ENCODE measurements around the gene C7.

DNA sequence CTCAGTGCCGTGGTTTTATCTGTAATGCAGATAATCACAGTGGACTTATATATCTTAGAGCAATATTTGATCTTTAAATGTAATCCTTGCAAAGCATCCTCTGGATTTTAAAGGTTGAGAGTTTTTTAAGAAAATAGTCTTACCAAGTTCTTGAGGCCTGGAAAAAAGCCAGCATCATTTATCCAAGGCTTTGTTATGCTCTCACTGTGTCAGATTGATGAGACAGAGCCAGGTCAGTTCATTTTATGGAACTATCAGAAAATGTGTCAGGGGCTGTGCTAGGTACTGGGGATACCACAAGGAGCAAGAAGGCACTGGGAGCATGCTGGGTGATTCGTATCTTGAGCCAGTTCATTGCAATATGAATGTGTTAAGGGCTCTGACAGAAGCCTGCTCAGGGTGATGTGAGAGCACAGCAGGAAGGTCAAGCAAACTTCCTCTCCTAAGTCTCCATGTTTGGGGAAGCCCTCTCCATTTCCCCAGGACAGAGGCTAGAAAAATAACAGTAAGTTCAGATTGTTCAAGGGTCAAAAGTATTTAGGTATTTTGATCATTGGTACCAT is 19.7 kb downstream of the C7 start:
- TF ChIP-seq SIX5 (IDR thresholded peaks at IDR 0.05; ENCODE audit: low read depth, low read length, severe bottlenecking) (no peak), POLR2AphosphoS5 (IDR thresholded peaks at IDR 0.05; ENCODE audit: low read length) (no peak), SREBF2 (IDR thresholded peaks at IDR 0.05; ENCODE audit: low read length) (no peak)
